ENCODE measurements around the gene DYNLT2. TPM values are rescaled to one million over a fixed set of nuclear protein-coding genes. Genes with fewer than 3 reads are reported as not detected.

Gene DYNLT2
- total RNA-seq, 2 experiments from 2014 or later = 2.2 to 2.5 TPM

DNA sequence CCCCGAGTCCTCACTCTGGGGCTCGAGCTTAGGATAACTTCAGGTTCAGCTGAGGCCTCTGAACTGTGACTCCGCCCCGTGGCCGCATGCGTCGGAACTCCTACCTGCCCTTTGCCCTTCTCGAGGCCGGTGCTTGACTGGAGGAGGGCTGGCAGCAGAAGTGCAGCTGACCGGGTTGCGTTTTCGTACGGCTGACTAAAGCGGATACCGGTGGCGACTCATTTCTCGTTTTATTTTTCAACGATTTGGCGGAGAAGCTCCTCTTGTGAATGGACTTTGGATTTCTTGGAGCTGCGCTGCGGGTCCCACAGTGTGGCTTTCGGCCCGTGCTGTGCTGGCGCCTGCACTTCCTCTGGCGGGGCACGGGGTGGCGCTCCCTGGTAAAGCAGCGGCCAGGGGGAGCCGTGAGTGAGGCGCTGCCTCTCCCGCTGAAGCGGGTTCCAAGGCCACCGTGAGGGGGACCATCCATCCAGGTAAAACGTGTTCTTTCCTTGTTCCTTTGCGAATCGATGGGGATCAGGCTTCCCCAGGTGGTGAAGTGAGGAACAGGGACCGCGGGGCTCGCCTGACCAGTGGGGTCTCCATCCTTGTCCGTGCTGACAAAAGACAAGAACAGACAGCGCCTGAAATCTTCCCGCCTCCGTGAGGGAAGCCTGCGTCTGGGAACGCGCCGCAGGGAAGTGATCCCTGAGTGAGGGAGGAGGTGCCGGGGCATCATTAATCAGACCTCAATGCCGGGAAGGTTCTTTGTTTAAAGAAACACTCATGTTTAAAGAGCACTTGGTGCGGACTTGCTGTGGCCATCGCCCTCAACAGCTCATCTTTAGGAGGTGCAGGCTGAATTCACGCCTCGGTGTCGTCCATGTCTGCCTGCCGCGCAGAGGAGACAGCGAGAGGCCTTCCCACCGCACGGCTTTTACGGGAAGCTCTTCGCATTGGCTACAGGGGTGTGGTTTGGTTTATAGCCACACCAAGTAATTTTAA is 38.9 kb upstream of the DYNLT2 start:
- no peak overlapping the region for H3K27ac Mint-ChIP-seq
- POLR2A ChIA-PET = interaction anchor here (0.5 to 0.9 kb wide), 2 partner anchors 14 to 26 kb away, joined by 3 read pairs; no protein-coding TSS in a partner anchor
- peaks cover 21% of the 10 kb centered on the region for H3K4me1 Mint-ChIP-seq
- H3K27me3 Mint-ChIP-seq = peaks cover 43% of the 10 kb centered on the region
- H3K36me3 Mint-ChIP-seq (ENCODE audit: low read depth) = no peaks in the 10 kb centered on the region
- no peaks in the 10 kb centered on the region for H3K9me3 Mint-ChIP-seq
- CTCF ChIA-PET = interaction anchor here (0.6 to 2.4 kb wide), 20 partner anchors 14 to 764 kb away, joined by 3 to 36 read pairs (median 3); partner anchors contain the start of gene TBP
- peak overlapping the region; percentile 68 for H3K4me3 Mint-ChIP-seq
- peak; percentile 68 for DNase-seq

DNA sequence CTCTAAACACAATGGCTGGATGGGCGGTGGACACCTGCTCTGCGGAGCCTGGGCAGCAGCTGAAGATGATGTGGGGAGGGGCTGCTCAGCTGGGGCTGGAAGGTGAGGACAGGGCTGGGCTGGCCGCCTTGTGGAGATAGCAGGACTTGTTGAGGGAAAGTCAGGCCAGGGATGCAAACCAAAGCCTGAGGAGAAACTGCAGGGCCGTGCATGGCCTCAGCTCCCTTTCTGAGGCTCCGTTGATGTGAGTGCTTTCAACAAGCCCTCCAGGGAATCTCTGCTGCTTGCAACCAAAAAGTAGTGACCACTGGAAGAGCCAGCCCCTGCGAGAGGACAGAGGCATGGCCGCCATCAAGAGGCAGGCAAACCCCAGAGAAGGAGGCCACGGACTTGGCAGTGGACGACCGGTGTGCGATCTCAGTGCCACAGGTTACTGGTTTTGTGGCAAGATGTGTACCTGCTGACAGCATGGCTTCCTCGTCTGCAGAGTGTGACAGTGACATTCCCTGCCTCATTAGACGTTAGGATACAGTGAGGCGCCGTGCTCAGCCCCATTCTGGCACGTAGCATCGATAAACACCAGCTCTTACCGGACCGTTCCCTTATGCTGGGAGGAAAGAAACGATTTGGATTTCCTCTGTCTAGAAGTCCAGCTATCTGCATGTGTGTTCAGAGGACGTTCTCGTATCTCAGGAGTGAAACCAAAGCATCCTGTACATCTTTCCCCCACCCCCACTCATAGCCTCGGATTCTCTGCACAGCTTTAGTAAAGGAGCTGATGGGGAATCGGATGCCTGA is 38.0 kb upstream of the DYNLT2 start:
- ChIA-PET POLR2A (interaction anchor here (0.9 kb wide), 1 partner anchor 14 kb away, joined by 3 read pairs; no protein-coding TSS in a partner anchor), CTCF (interaction anchor here (0.6 to 2.4 kb wide), 15 partner anchors 13 to 764 kb away, joined by 3 to 36 read pairs (median 3); partner anchors contain the start of gene TBP)
- DNase-seq = no peak
- H3K4me3 Mint-ChIP-seq = no peak overlapping the region
- no peaks in the 10 kb centered on the region for H3K36me3 Mint-ChIP-seq (ENCODE audit: low read depth)
- peaks cover 36% of the 10 kb centered on the region for H3K27me3 Mint-ChIP-seq
- no peaks in the 10 kb centered on the region for H3K9me3 Mint-ChIP-seq
- H3K4me1 Mint-ChIP-seq = peaks cover 21% of the 10 kb centered on the region
- no peak overlapping the region for H3K27ac Mint-ChIP-seq

- Mint-ChIP-seq H3K27me3 (peaks cover 34% of the 10 kb centered on the region), H3K9me3 (no peaks in the 10 kb centered on the region), H3K27ac (no peak overlapping the region), H3K4me3 (no peak overlapping the region), H3K4me1 (peaks cover 21% of the 10 kb centered on the region), H3K36me3 (ENCODE audit: low read depth) (no peaks in the 10 kb centered on the region)
- no peak for DNase-seq
- ChIA-PET CTCF (no interaction called here), POLR2A (no interaction called here)
Measured at GRCh38 chr6:169788809-169789145, 37.4 kb upstream of the DYNLT2 start.

- no peak for DNase-seq
- Mint-ChIP-seq H3K27ac (no peak overlapping the region), H3K27me3 (peaks cover 26% of the 10 kb centered on the region), H3K4me3 (no peak overlapping the region), H3K9me3 (no peaks in the 10 kb centered on the region), H3K36me3 (ENCODE audit: low read depth) (peaks cover 4% of the 10 kb centered on the region), H3K4me1 (peaks cover 21% of the 10 kb centered on the region)
- POLR2A ChIA-PET = no interaction called here
- CTCF ChIA-PET = no interaction called here
Measured at GRCh38 chr6:169787797-169788196, 36.4 kb upstream of the DYNLT2 start.

DNA sequence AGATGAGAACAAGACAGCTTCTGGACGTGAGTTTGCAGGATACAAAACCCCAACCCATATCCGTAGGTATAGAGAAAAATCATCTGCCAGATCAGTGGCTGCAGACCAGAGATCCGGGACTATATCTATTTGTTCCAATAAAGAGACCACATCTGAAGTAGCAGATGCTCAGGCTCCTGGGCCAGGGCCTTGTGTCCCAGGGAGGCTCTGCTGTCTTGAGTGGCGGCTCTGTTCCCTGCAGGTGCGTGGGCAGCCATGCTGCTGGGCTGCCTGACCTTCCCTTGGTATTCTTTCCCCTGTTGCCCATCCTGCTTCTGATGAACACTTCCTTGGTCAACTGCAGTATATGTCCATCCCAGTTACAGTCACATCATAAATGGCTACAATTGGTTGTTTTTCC is 35.0 kb upstream of the DYNLT2 start:
- H3K4me3 Mint-ChIP-seq = no peak overlapping the region
- H3K27me3 Mint-ChIP-seq = peaks cover 17% of the 10 kb centered on the region
- no peak overlapping the region for H3K27ac Mint-ChIP-seq
- H3K9me3 Mint-ChIP-seq = no peaks in the 10 kb centered on the region
- peaks cover 9% of the 10 kb centered on the region for H3K36me3 Mint-ChIP-seq (ENCODE audit: low read depth)
- CTCF ChIA-PET = no interaction called here
- H3K4me1 Mint-ChIP-seq = peaks cover 19% of the 10 kb centered on the region
- DNase-seq = no peak
- POLR2A ChIA-PET = no interaction called here

DNA sequence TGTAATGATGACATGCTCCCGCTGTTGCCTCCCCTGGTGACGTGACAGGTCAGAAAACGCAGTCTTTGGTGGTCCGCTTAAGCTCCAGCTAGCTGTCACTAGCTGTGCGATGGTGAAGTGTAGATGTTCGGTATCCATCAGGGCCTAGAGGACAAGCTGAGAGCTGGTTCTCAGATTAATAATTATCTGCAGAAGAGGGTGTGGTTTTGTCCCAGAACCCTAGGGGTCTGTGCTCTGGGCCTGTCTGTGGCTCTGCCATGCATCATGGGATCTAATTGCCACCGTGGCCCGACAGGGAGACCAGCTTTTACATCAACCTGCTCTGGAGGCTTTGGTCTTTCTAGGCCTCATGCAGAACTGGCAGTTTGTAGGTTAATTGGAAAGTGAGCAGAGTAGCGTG is 34.2 kb upstream of the DYNLT2 start:
- Mint-ChIP-seq H3K4me1 (peaks cover 14% of the 10 kb centered on the region), H3K27me3 (peaks cover 11% of the 10 kb centered on the region), H3K4me3 (no peak overlapping the region), H3K36me3 (ENCODE audit: low read depth) (peaks cover 11% of the 10 kb centered on the region), H3K9me3 (no peaks in the 10 kb centered on the region), H3K27ac (no peak overlapping the region)
- no peak for DNase-seq
- ChIA-PET POLR2A (no interaction called here), CTCF (no interaction called here)

- no peak for DNase-seq
- ChIA-PET CTCF (no interaction called here), POLR2A (no interaction called here)
- Mint-ChIP-seq H3K27me3 (peaks cover 4% of the 10 kb centered on the region), H3K36me3 (ENCODE audit: low read depth) (peaks cover 16% of the 10 kb centered on the region), H3K9me3 (no peaks in the 10 kb centered on the region), H3K27ac (no peak overlapping the region), H3K4me1 (peaks cover 7% of the 10 kb centered on the region), H3K4me3 (no peak overlapping the region)
Measured at GRCh38 chr6:169784821-169785340, 33.5 kb upstream of the DYNLT2 start.

DNA sequence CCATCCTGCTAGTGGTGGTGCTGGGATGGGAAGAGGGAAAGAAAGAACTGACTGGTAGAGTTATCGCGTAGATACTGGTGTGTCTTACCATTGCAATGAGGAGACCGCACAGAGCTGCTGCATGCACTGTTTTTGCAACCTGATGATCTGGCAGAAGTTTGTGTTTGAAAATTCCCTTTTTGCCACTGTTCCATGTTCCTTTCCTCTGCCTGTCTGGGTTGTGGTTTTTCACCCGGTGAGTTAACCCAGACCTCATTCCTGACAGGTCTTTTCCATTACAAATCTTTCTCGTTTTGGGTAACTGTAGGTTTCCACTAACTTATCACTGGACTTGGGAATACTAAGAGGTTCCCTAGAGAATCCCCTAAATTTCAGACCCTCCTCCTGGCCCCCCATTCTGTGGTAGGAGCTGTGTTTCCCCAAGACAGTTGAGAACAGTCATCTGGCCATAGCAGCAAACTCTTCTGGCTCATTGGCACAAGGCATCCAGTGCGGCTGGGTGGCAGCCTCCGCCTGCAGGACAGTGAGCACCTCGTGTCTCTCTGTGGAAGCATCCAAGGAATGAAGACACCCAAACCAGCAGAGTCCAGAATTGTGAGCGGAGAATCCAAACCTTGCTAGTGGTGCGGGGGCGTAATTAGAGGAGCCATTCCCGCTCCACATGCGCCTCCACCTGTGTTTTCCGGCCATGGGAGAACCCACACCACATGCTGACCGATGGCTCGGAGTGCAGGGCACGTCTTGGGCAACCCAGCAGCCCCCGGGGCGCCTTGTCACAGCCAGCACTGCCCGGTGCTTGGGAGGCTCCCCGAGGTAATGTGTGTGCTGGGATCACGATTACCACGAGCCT is 32.8 kb upstream of the DYNLT2 start:
- H3K4me1 Mint-ChIP-seq = no peaks in the 10 kb centered on the region
- ChIA-PET CTCF (interaction anchor here (1.2 kb wide), 1 partner anchor 10 kb away, joined by 3 read pairs; no protein-coding TSS in a partner anchor), POLR2A (no interaction called here)

DNA sequence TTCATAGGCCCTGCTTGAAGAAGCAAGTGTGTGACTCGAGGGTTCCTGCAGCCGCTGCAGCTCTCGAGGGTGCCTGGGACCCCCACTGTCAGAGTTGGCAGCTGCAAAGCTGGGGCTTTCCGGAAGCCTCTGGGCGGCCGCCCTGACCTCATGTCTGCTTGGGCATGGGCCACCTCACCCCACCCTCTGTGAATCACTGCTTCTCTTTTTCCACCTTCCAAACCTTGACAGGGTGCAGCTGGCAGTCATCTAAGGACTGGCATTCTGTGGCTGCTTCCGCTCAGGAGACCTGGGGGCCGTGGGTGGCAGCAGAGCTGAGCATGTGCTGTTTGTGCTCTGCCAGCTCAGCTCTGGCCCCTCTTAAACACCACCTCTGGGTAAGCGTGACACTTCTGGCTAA is 32.0 kb upstream of the DYNLT2 start:
- Mint-ChIP-seq H3K9me3 (no peaks in the 10 kb centered on the region), H3K36me3 (ENCODE audit: low read depth) (peaks cover 22% of the 10 kb centered on the region), H3K4me3 (no peak overlapping the region), H3K27me3 (peaks cover 2% of the 10 kb centered on the region), H3K4me1 (no peaks in the 10 kb centered on the region), H3K27ac (no peak overlapping the region)
- CTCF ChIA-PET = interaction anchor here (0.6 to 1.2 kb wide), 4 partner anchors 11 to 747 kb away, joined by 3 to 4 read pairs (median 3); no protein-coding TSS in a partner anchor
- POLR2A ChIA-PET = no interaction called here
- no peak for DNase-seq

More for the DNA sequence above, 32.8 kb upstream of the DYNLT2 start:
- Mint-ChIP-seq H3K27me3 (peaks cover 4% of the 10 kb centered on the region), H3K4me3 (no peak overlapping the region), H3K36me3 (ENCODE audit: low read depth) (peaks cover 16% of the 10 kb centered on the region), H3K27ac (no peak overlapping the region), H3K9me3 (no peaks in the 10 kb centered on the region)
- DNase-seq = no peak

DNA sequence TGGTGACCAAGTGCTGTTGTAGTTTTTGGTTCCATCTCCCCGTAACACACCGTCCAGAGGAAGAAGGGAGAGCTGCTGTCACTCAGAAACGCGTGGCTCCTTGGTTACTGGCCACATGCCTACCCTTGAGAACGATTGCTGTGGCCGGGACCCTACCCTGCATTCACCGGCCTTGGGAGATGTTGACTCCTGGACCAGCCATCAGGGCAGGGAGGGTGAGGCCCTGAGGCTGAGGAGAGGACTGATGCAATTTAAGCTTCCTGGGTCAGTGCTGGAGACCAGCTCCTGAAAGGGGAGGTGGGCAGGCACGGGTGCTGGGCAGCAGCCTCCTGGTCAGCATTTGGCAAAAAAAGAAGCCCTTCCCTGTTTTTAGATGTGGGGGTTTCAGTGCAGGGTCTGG is 31.6 kb upstream of the DYNLT2 start:
- H3K36me3 Mint-ChIP-seq (ENCODE audit: low read depth) = peaks cover 22% of the 10 kb centered on the region
- H3K4me1 Mint-ChIP-seq = no peaks in the 10 kb centered on the region
- no peak overlapping the region for H3K4me3 Mint-ChIP-seq
- H3K27me3 Mint-ChIP-seq = peaks cover 2% of the 10 kb centered on the region
- POLR2A ChIA-PET = no interaction called here
- DNase-seq = no peak
- H3K9me3 Mint-ChIP-seq = no peaks in the 10 kb centered on the region
- CTCF ChIA-PET = interaction anchor here (0.6 to 1.2 kb wide), 4 partner anchors 10 to 747 kb away, joined by 3 to 4 read pairs (median 3); no protein-coding TSS in a partner anchor
- no peak overlapping the region for H3K27ac Mint-ChIP-seq

DNA sequence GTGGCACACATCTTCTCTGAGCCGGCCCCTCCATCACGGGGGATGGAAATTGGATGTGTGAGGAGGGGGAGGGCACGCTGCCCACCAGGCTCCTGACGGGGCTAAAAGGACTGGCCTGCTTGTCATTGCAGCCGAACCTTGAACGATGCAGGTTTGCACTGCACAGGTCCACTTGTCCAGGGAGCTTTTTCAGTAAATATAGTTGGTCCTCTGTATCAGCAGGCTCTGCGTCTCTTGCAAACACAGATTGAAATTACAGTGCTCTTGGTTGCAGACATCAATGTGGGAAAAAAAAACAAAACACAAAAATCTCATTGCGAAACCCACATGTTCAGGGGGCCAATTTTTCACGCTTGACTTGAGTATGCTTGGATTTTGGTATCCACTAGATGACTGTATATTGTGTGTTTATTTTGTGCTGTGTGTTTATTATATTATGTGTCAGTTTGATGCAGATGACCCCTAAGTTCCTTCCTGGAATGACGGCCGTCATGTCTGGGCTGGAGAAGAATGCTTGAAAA is 29.3 kb upstream of the DYNLT2 start:
- no peak for DNase-seq
- H3K36me3 Mint-ChIP-seq (ENCODE audit: low read depth) = peaks cover 32% of the 10 kb centered on the region
- H3K27me3 Mint-ChIP-seq = no peaks in the 10 kb centered on the region
- no peaks in the 10 kb centered on the region for H3K9me3 Mint-ChIP-seq
- ChIA-PET POLR2A (no interaction called here), CTCF (no interaction called here)
- H3K27ac Mint-ChIP-seq = no peak overlapping the region
- no peak overlapping the region for H3K4me3 Mint-ChIP-seq
- H3K4me1 Mint-ChIP-seq = no peaks in the 10 kb centered on the region

GRCh38 chr6:169779896-169780295 is 28.5 kb upstream of the DYNLT2 start:
- DNase-seq = no peak
- H3K4me1 Mint-ChIP-seq = no peaks in the 10 kb centered on the region
- ChIA-PET POLR2A (no interaction called here), CTCF (no interaction called here)
- no peaks in the 10 kb centered on the region for H3K9me3 Mint-ChIP-seq
- no peak overlapping the region for H3K27ac Mint-ChIP-seq
- H3K4me3 Mint-ChIP-seq = no peak overlapping the region
- no peaks in the 10 kb centered on the region for H3K27me3 Mint-ChIP-seq
- peaks cover 33% of the 10 kb centered on the region for H3K36me3 Mint-ChIP-seq (ENCODE audit: low read depth)
